Hematopoietic multipotent progenitor cell treated with erythropoietin and hydrocortisone succinate and interleukin-3 and kit ligand, for 8 days (in vitro differentiated cells): Measurements from ENCODE around the gene DDX53.

Experiments used
- DNase-seq: peaks from one replicate; pipeline ENCODE4 v3.0.0-alpha.2; 2015

DDX53 gene

GRCh38 chrX:22999696-23000223 lies at the start of gene DDX53:
TSS of gene DDX53 (plus strand) at chrX:22999960. CDS start at chrX:23000058, 98 bp downstream.
- DNase-seq = no peak

GRCh38 chrX:22950269-22951266 lies 49.2 kb upstream of the DDX53 start:
- DNase-seq = no peak

GRCh38 chrX:22952010-22952409 lies 47.8 kb upstream of the DDX53 start:
- DNase-seq = peak; percentile 2

GRCh38 chrX:22958250-22958649 lies 41.5 kb upstream of the DDX53 start:
- DNase-seq = no peak

DNA sequence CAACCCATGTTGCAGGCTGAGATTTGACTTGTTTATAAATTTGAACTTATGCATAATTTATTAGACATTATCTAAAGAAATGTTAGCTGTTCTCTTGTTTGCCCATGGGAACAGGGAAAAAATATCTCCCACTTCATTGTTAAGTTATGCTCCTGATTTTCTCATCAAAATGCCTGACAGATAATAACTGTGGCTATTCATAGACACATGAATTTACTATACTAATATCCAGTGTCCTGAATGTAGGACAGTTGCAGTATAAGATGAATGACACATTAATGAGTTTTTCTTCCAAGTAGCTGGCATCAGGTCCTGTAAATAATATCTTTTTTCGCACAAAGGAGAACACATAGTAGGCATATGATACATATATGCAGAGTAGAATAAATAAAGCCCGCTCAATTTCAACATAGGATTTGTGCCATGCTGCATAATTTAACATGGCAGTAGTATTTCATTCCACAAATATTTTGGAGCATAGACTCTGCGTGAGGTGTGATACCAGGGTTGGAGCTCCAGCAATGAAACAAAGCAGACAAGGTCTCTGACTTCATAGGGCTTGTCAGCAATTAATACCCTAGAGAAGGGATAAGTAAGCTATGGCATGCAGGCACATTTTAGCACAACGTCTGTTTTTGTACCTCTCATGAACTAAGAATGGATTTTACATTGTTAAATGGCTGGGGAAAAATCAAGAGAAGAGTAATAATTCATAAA lies 40.4 kb upstream of the DDX53 start:
- DNase-seq = no peak

DNA sequence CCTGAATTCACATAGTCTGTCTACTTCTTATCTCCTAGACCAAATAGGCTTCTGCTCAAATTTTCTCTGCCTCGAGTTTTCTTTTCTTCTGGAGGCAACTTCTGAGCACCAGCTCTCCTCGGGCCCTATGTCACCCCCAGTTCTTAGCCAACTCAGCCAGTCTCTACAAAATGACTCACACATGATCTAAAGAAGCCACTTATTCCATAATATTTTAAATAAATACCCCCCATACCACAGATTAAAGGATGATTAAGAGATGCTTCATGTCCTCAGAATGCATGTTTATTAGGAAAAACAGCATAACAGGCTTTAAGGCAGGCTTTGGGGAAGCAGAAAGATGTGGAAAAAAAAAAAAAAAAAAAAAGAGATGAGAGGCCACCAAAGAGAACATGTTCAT lies 36.6 kb upstream of the DDX53 start:
- no peak for DNase-seq

- DNase-seq = no peak
Observed at GRCh38 chrX:22968494-22968893, 31.3 kb upstream of the DDX53 start.

GRCh38 chrX:22969411-22969810 lies 30.3 kb upstream of the DDX53 start:
- DNase-seq = no peak

GRCh38 chrX:22970861-22971260 lies 28.9 kb upstream of the DDX53 start:
- no peak for DNase-seq

GRCh38 chrX:22974616-22975015 lies 25.1 kb upstream of the DDX53 start:
- DNase-seq = no peak

DNA sequence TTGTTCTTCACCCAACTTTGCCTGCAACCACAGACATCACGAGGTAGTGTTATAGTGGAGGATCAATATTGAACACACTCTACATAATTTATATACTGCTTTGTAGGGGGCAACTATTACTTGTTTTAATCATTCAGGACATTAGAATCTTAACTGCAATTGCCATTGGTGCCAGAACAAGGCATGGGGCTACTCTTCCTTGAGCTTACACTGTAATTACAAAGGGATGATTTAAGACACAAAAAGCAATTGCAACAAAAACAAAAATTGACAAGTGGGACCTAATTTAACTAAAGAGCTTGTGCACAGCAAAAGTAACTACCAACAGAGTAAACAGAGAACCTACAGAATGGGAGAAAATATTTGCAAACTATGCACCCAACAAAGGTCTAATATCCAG lies 24.0 kb upstream of the DDX53 start:
- no peak for DNase-seq

GRCh38 chrX:22985958-22986357 lies 13.8 kb upstream of the DDX53 start:
- DNase-seq = no peak

DNA sequence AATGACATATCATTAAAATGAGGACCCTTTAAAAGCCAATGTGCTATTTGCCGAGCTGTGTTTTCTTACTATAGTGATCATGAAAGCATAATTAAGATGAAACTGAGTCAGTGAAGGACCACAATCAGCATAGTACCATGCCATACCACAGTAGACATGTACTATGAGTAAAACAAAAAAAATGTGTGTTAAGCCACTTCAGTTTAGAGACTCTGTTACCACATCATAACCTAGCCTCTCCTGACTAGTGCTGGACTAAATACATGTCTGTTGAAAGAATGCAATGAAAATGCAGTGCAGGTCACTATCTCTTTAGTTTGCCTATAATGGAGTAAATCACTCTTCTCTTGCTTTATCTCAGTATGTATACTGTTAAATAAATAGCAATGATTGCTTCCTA lies 12.3 kb upstream of the DDX53 start:
- no peak for DNase-seq

DNA sequence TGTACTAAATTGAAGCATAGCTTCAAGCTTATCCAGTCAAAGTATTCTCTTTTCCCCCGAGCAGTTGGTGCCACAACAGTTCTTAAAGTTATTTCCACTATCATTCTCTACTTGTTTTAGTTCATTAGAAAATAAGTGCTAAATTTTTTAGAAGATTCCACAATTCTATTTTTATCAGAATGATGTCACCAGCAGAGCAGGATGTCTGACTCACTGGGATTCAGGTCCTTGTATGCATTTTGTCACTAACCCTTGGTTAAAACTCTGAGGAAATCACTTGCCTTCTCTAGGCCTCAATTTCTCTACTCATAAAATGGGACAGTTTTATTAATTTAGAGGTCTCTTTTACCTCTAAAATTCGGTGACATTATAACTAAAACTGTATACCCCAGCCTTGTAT lies 3.4 kb downstream of the DDX53 start:
- no peak for DNase-seq

- peak; percentile 3 for DNase-seq
Observed at GRCh38 chrX:23008431-23009099, 8.8 kb downstream of the DDX53 start.

- peak; percentile 16 for DNase-seq
Observed at GRCh38 chrX:23012162-23012561, 12.4 kb downstream of the DDX53 start.

DNA sequence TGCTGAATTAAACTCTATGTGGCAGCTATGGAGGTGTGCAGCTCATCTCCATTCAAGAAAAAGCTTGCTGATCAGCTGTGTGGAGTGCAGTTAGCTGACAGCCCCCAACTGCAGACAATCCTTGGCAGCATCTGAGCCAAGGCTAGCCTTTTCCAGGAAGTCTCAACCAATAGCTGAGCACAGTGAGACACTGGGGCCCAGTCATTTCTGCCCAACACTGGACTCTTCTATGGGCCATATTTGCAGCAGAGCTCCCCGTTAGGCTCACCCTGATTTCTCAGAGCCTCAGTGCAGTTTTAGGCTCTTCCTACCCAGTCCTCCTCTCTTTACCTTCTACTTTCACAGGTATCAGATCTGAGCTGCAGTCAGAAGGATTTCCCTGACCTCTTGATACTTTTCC lies 12.9 kb downstream of the DDX53 start:
- DNase-seq = no peak

GRCh38 chrX:23013366-23013765 lies 13.6 kb downstream of the DDX53 start:
- no peak for DNase-seq

DNA sequence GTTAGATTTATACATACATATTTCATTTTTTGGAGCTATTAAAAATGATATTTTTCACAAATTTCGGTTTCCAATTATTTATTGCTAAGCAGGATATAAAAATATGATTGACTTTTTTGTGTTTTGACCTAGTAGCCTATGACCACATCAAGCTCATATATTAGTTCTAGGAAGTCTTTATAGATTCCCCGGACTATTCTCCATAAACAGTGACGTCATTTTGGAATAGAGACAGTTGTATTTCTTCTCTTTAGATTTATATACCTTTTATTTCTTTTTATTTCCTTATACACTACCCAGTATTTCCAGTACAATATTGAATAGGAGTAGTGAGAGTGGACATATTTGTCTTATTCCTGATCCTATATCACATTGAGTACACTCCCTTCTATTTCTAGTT lies 31.8 kb downstream of the DDX53 start:
- no peak for DNase-seq

DNA sequence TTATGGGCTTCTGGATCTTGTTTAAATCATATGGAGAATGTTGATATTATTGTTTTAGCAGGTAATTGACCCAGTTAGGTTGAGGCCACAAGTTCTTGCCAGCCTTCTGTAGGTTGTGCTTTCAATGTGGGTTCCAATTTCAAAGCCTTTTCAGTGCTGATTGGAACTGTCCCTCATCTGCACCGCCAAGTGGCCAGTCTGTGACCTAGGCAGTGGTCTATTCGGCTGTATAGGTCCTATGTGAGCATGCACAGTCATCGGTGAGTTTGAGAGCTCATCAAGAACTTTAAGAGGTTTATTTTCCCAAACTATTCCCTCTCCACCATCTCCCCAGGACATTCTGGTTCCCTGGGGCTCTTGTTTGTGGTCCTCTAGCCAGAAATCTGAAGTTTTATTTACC lies 35.7 kb downstream of the DDX53 start:
- no peak for DNase-seq

DNA sequence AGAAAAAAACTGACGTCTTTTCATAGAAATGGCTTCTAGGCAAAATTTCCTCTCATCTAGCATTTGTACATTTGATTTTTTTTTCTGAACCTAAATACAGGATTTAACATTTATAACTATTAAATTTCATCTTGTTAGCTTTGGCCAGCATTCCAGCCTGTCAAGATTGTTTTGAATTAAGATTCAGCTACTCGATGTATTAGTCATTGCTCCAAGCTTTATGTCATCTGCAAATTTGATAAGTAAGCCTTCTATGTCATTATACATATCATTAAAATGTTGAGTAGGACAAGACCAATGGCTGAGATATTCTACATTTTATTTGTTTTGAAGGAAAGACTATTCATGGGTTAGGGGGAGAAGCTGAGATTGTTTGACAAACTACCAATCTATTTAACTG lies 46.7 kb downstream of the DDX53 start:
- DNase-seq = no peak

DNA sequence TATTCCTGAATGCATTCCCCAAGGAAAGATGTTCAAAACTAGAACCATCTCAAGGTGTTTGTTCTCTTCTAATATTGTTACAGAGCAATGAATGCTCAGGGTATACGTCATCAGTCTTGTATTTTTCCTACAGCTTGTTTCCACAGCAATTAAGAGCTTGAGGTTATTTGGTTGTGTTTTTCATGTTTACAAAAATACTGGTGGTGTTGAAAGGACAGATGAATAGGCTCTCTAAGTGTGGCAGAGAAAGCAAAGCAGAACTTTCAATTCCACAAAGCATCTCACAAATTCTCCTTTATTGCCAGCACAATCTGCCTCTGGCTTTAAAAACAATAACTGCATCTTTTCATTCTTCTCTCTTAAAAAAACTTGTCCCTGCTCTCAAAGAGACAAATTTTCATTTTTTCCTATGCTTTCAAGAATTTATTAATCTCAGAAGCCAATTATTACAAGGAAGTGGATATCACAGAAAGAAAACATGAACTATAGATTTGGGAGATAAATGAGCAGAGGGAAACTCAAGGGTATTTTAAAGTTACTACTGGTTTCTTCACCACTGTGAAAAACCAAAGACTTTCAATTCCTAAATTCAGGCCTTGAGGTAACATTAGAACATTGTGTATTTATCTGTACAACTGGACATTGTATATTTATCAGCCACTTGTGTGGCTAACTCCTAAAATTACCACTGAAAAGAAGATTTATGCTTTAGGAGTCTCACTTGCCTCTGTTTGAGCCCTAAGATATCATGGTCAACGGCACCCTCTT lies 49.2 kb downstream of the DDX53 start:
- no peak for DNase-seq
